Measurements from ENCODE around the gene SOX9. TPM values are rescaled to one million over a fixed set of nuclear protein-coding genes. Genes with fewer than 3 reads are reported as not detected.
A peak's percentile ranks its signal among the peaks of the same experiment; 100 is the strongest.

SOX9 gene
- total and polyA plus RNA-seq, 2 experiments from 2014 or later, result 36.9 to 87.3 TPM

DNA sequence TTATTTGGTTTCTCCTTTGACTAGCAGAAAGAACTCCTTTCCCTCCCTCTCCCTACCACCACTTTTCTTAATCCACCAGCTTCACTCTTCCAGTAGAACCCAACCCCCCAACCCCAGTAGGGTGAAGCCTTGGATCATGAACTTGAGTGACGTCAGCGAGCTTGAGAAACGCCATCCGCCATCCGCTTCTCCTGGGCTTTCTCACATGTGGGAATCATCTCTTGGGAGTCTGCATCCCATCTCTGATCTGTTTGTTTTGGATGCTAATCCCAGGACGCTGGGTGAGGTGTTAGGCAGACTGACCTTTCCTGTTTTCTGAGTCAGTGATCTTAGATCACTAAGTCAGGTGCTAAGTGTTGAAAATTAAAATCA is 16.0 kb upstream of the SOX9 start:
- DNase-seq (ENCODE audit: low spot score), result no peak
- Histone ChIP-seq H3K27me3 (peaks cover 7% of the 10 kb centered on the region), H3K27ac (no peak overlapping the region), H3K79me2 (no peaks in the 10 kb centered on the region), H4K20me1 (ENCODE audit: insufficient read depth, poor library complexity, severe bottlenecking) (no peaks in the 10 kb centered on the region), H3K9me2 (replicated peaks; ENCODE audit: insufficient read depth) (no peaks in the 10 kb centered on the region), H3K4me1 (ENCODE audit: insufficient read depth) (peaks cover 4% of the 10 kb centered on the region), H2AFZ (no peak overlapping the region), H3K4me2 (no peak overlapping the region), H3K9me3 (ENCODE audit: low read depth) (no peaks in the 10 kb centered on the region), H3K4me3 (no peak overlapping the region), H3K36me3 (replicated peaks; ENCODE audit: insufficient read depth, low read depth) (no peaks in the 10 kb centered on the region)
- 69% methylated on average over 6 of the region's 6 CpGs for WGBS (ENCODE audit: low lambda C conversion rate, missing lambda C conversion rate)
- TF ChIP-seq EZH2 (IDR thresholded peaks at IDR 0.05; ENCODE audit: borderline replicate concordance), result no peak
- no peak for TF ChIP-seq EZH2phosphoT487 (IDR thresholded peaks at IDR 0.05; ENCODE audit: low read depth, severe bottlenecking, unreplicated experiment)

DNA sequence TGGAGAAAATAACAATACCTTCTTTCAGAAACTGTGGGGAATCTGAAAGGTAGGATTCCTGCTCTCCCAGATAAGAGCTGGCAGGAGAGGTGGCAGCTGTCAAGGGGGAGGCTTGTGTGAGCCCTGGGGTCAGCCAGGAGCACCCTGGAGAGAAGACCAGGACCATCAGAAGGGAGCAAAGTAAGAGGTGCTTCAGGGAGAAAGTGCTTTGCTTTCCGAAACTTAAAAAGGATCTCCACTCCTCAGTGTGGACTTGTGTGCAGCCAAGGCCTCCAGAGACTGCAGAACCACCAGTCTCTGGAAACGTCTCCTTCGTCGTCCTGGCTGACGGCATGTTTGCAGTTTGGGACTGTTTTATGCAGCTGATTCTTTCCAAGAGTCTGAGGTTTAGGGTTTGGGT is 13.7 kb upstream of the SOX9 start:
- no peak overlapping the region for H3K4me2 ChIP-seq
- H3K36me3 ChIP-seq (replicated peaks; ENCODE audit: insufficient read depth, low read depth), result no peaks in the 10 kb centered on the region
- no peak for DNase-seq (ENCODE audit: low spot score)
- TF ChIP-seq, protein P1, sequence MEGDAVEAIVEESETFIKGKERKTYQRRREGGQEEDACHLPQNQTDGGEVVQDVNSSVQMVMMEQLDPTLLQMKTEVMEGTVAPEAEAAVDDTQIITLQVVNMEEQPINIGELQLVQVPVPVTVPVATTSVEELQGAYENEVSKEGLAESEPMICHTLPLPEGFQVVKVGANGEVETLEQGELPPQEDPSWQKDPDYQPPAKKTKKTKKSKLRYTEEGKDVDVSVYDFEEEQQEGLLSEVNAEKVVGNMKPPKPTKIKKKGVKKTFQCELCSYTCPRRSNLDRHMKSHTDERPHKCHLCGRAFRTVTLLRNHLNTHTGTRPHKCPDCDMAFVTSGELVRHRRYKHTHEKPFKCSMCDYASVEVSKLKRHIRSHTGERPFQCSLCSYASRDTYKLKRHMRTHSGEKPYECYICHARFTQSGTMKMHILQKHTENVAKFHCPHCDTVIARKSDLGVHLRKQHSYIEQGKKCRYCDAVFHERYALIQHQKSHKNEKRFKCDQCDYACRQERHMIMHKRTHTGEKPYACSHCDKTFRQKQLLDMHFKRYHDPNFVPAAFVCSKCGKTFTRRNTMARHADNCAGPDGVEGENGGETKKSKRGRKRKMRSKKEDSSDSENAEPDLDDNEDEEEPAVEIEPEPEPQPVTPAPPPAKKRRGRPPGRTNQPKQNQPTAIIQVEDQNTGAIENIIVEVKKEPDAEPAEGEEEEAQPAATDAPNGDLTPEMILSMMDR (IDR thresholded peaks at IDR 0.05; ENCODE audit: poor library complexity), result no peak
- TF ChIP-seq EZH2 (IDR thresholded peaks at IDR 0.05; ENCODE audit: borderline replicate concordance), result no peak
- TF ChIP-seq EZH2phosphoT487 (IDR thresholded peaks at IDR 0.05; ENCODE audit: low read depth, severe bottlenecking, unreplicated experiment), result no peak
- no peak overlapping the region for H3K27ac ChIP-seq
- H3K79me2 ChIP-seq, result no peaks in the 10 kb centered on the region
- 69% methylated on average over 5 of the region's 5 CpGs for WGBS (ENCODE audit: low lambda C conversion rate, missing lambda C conversion rate)
- H2AFZ ChIP-seq, result no peak overlapping the region
- H3K4me1 ChIP-seq (ENCODE audit: insufficient read depth), result peaks cover 7% of the 10 kb centered on the region
- H3K9me2 ChIP-seq (replicated peaks; ENCODE audit: insufficient read depth), result no peaks in the 10 kb centered on the region
- no peaks in the 10 kb centered on the region for H3K9me3 ChIP-seq (ENCODE audit: low read depth)
- H3K27me3 ChIP-seq, result peaks cover 9% of the 10 kb centered on the region
- no peak overlapping the region for H3K4me3 ChIP-seq
- H4K20me1 ChIP-seq (ENCODE audit: insufficient read depth, poor library complexity, severe bottlenecking), result no peaks in the 10 kb centered on the region

DNA sequence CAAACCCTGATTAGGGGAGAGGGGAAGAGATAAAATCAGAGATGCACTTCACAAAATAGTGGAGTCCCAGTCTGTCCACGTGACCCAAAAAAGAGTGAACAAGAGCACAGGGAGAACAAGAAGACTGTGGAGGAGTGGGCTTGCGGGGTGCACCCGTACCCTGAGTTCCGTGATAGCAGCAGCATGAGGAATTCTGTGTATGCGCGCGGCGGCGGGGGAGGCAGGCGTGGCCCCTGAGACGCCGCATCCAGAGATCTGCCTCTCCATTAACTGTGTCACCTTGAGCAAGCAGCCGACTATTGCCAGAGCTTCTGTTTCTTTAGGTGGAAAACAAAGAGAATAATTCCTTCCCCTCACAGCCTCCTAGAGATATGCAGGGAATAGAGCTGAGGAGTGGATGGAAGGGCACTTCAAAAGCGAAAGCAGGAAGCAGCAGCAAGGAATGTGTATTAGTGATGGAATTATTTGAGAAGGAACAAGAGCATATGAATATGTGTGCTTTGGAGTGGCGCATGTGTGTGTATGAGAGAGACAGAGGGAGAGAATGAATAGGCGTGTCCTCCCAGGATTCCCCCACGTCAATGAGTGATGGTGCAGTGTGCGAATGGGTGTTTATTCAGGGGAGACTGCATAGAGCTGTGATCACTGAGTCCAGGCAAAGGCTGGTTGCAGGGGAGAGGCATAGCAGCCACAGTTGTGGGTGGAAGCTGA is 10.4 kb upstream of the SOX9 start:
- Histone ChIP-seq H3K27me3 (peaks cover 19% of the 10 kb centered on the region), H3K4me3 (no peak overlapping the region), H4K20me1 (ENCODE audit: insufficient read depth, poor library complexity, severe bottlenecking) (no peaks in the 10 kb centered on the region), H3K9me3 (ENCODE audit: low read depth) (no peaks in the 10 kb centered on the region), H3K4me1 (ENCODE audit: insufficient read depth) (peaks cover 7% of the 10 kb centered on the region), H3K9me2 (replicated peaks; ENCODE audit: insufficient read depth) (no peaks in the 10 kb centered on the region), H3K27ac (no peak overlapping the region), H3K4me2 (no peak overlapping the region), H2AFZ (no peak overlapping the region), H3K36me3 (replicated peaks; ENCODE audit: insufficient read depth, low read depth) (no peaks in the 10 kb centered on the region), H3K79me2 (no peaks in the 10 kb centered on the region)
- TF ChIP-seq EZH2 (IDR thresholded peaks at IDR 0.05; ENCODE audit: borderline replicate concordance), result no peak
- no peak for TF ChIP-seq EZH2phosphoT487 (IDR thresholded peaks at IDR 0.05; ENCODE audit: low read depth, severe bottlenecking, unreplicated experiment)
- TF ChIP-seq, protein P1 (IDR thresholded peaks at IDR 0.05; ENCODE audit: poor library complexity), result no peak
- 77% methylated on average over 18 of the region's 18 CpGs for WGBS (ENCODE audit: low lambda C conversion rate, missing lambda C conversion rate)
- no peak for DNase-seq (ENCODE audit: low spot score)

DNA sequence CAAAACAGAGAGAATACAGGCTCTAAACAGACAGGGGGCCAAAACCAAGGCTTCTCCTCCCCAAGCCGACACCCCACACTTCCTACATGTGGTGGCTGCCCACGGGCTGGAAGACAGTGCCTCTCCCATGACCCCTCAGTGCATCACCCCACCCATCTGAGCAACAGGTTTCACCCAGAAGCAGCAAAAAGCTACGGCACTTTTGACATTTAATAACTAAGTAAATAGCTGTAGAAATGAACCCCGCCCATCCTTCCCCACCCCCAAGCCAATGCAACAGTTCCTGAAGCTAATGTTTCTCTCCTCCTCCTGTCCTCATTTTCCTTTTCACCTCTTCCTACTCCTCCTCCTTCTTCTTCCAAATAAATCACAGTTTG is 9.9 kb upstream of the SOX9 start:
- H3K36me3 ChIP-seq (replicated peaks; ENCODE audit: insufficient read depth, low read depth), result no peaks in the 10 kb centered on the region
- H3K27me3 ChIP-seq, result peaks cover 25% of the 10 kb centered on the region
- no peak overlapping the region for H2AFZ ChIP-seq
- H3K27ac ChIP-seq, result no peak overlapping the region
- peak overlapping the region; percentile 10 for H3K4me2 ChIP-seq
- H4K20me1 ChIP-seq (ENCODE audit: insufficient read depth, poor library complexity, severe bottlenecking), result no peaks in the 10 kb centered on the region
- no peaks in the 10 kb centered on the region for H3K9me2 ChIP-seq (replicated peaks; ENCODE audit: insufficient read depth)
- H3K79me2 ChIP-seq, result no peaks in the 10 kb centered on the region
- DNase-seq (ENCODE audit: low spot score), result no peak
- WGBS (ENCODE audit: low lambda C conversion rate, missing lambda C conversion rate), result 50% methylated on average over 3 of the region's 4 CpGs
- H3K9me3 ChIP-seq (ENCODE audit: low read depth), result no peaks in the 10 kb centered on the region
- TF ChIP-seq, protein P1 (IDR thresholded peaks at IDR 0.05; ENCODE audit: poor library complexity), result no peak
- TF ChIP-seq EZH2 (IDR thresholded peaks at IDR 0.05; ENCODE audit: borderline replicate concordance), result no peak
- no peak for TF ChIP-seq EZH2phosphoT487 (IDR thresholded peaks at IDR 0.05; ENCODE audit: low read depth, severe bottlenecking, unreplicated experiment)
- H3K4me1 ChIP-seq (ENCODE audit: insufficient read depth), result peaks cover 7% of the 10 kb centered on the region
- H3K4me3 ChIP-seq, result no peak overlapping the region

Measured in hepatocyte (in vitro differentiated cells).